GM23338 (cell line): ENCODE results near the gene GPSM1. TPM values are rescaled to one million over a fixed set of nuclear protein-coding genes. Genes with fewer than 3 reads are reported as not detected.

Experiments used
- ATAC-seq: fragments of 200-7000 bp; cut with Tn5 transposase; 3 replicates; pipeline ENCODE4 v1.9.1; 2020
- DNase-seq: peaks from one replicate; pipeline ENCODE4 v3.0.0-alpha.2; 2015; ENCODE audit warnings: low spot score
- H2AFZ ChIP-seq: fragments of 200-600 bp; sonication (generic); 2 replicates; pipeline ENCODE4 v1.8.0; 2016; ENCODE audit warnings: antibody characterized with exemption, mild to moderate bottlenecking, moderate library complexity
- H3F3A ChIP-seq: fragments of 200-600 bp; sonication (generic); replicated peaks from 2 replicates; pipeline ENCODE4 v1.8.0; 2017; ENCODE audit warnings: antibody characterized with exemption, mixed run types, low read depth
- H3K27ac ChIP-seq: fragments of 200-600 bp; sonication (generic); 2 replicates; pipeline ENCODE4 v1.6.1; 2016; ENCODE audit warnings: low read depth
- H3K27me3 ChIP-seq: fragments of 200-600 bp; sonication (generic); 2 replicates; pipeline ENCODE4 v1.8.0; 2016; ENCODE audit warnings: mild to moderate bottlenecking, mixed run types, moderate library complexity; ENCODE audit not compliant: insufficient read depth
- H3K36me3 ChIP-seq: fragments of 200-600 bp; sonication (generic); 2 replicates; pipeline ENCODE4 v1.8.0; 2016; ENCODE audit warnings: mild to moderate bottlenecking; ENCODE audit not compliant: insufficient read depth
- H3K4me1 ChIP-seq: fragments of 200-600 bp; sonication (generic); 2 replicates; pipeline ENCODE4 v1.8.0; 2016; ENCODE audit warnings: mild to moderate bottlenecking, moderate library complexity; ENCODE audit not compliant: insufficient read depth
- H3K4me2 ChIP-seq: fragments of 200-600 bp; sonication (generic); 2 replicates; pipeline ENCODE4 v1.7.1; 2017; ENCODE audit warnings: mixed run types
- H3K4me3 ChIP-seq: fragments of 200-600 bp; sonication (generic); 2 replicates; pipeline ENCODE4 v1.6.1; 2016; ENCODE audit warnings: mixed run types
- H3K79me2 ChIP-seq: fragments of 200-600 bp; sonication (generic); replicated peaks from 2 replicates; pipeline ENCODE4 v1.8.0; 2017; ENCODE audit warnings: mild to moderate bottlenecking; ENCODE audit not compliant: insufficient read depth
- H3K9me2 ChIP-seq: fragments of 200-600 bp; sonication (generic); 2 replicates; pipeline ENCODE4 v1.8.0; 2017; ENCODE audit not compliant: insufficient read depth
- H4K20me1 ChIP-seq: fragments of 200-600 bp; sonication (generic); replicated peaks from 2 replicates; pipeline ENCODE4 v1.8.0; 2017; ENCODE audit warnings: mild to moderate bottlenecking; ENCODE audit not compliant: insufficient read depth
- H3K27ac Mint-ChIP-seq: 2 replicates; pipeline ENCODE4 v1.8.0; 2020; ENCODE audit warnings: inconsistent platforms, mild to moderate bottlenecking, moderate library complexity, mixed read lengths
- H3K27me3 Mint-ChIP-seq: 3 replicates; pipeline ENCODE4 v1.8.0; 2022; ENCODE audit warnings: low read depth, mild to moderate bottlenecking, moderate library complexity, mixed read lengths, inconsistent platforms; ENCODE audit not compliant: insufficient read depth, poor library complexity
- H3K36me3 Mint-ChIP-seq: 3 replicates; pipeline ENCODE4 v1.8.0; 2021; ENCODE audit warnings: low read depth, mild to moderate bottlenecking, inconsistent platforms, moderate library complexity, mixed read lengths
- H3K4me1 Mint-ChIP-seq: 3 replicates; pipeline ENCODE4 v1.8.0; 2020; ENCODE audit warnings: mild to moderate bottlenecking, inconsistent platforms, mixed read lengths
- H3K4me3 Mint-ChIP-seq: 3 replicates; pipeline ENCODE4 v1.8.0; 2021; ENCODE audit warnings: moderate library complexity, mild to moderate bottlenecking, inconsistent platforms, mixed read lengths
- H3K9me3 Mint-ChIP-seq: 3 replicates; pipeline ENCODE4 v1.8.0; 2020; ENCODE audit warnings: moderate library complexity, mild to moderate bottlenecking, inconsistent platforms, mixed read lengths
- CREB1 ChIP-seq: fragments of 250-450 bp; sonication (Bioruptor Pico); IDR thresholded peaks from 2 replicates; pipeline ENCODE4 v1.5.0; 2020; ENCODE audit warnings: low read depth, mild to moderate bottlenecking, moderate library complexity
- ETS1 ChIP-seq: IDR thresholded peaks from 2 replicates; pipeline ENCODE4 v1.6.1; 2016; ENCODE audit warnings: antibody characterized with exemption
- EZH2 ChIP-seq: fragments of 200-600 bp; sonication (generic); IDR thresholded peaks from one replicate; pipeline ENCODE4 v1.8.0; 2017; ENCODE audit warnings: antibody characterized with exemption, mild to moderate bottlenecking, low read depth; ENCODE audit not compliant: unreplicated experiment
- EZH2phosphoT487 ChIP-seq: fragments of 200-600 bp; sonication (generic); IDR thresholded peaks from one replicate; pipeline ENCODE4 v1.8.1; 2018; ENCODE audit warnings: antibody characterized with exemption; ENCODE audit not compliant: unreplicated experiment
- JUNB ChIP-seq: IDR thresholded peaks from one replicate; pipeline ENCODE4 v1.6.1; 2016; ENCODE audit warnings: antibody characterized with exemption; ENCODE audit not compliant: unreplicated experiment
- NANOG ChIP-seq: IDR thresholded peaks from 2 replicates; pipeline ENCODE4 v1.6.1; 2016; ENCODE audit warnings: antibody characterized with exemption, borderline replicate concordance
- POLR2AphosphoS5 ChIP-seq: IDR thresholded peaks from 2 replicates; pipeline ENCODE4 v1.6.1; 2016; ENCODE audit warnings: antibody characterized with exemption, low read depth
- REST ChIP-seq: IDR thresholded peaks from one replicate; pipeline ENCODE4 v1.6.1; 2018; ENCODE audit warnings: antibody characterized with exemption; ENCODE audit not compliant: unreplicated experiment
- STAT1 ChIP-seq: IDR thresholded peaks from one replicate; pipeline ENCODE4 v1.6.1; 2016; ENCODE audit warnings: antibody characterized with exemption; ENCODE audit not compliant: unreplicated experiment
- ZNF114 ChIP-seq: fragments of 250-450 bp; sonication (Bioruptor Pico); IDR thresholded peaks from 2 replicates; pipeline ENCODE4 v1.5.0; 2020; ENCODE audit warnings: mild to moderate bottlenecking, moderate library complexity
- ZNF331 ChIP-seq: fragments of 250-450 bp; sonication (Bioruptor Pico); IDR thresholded peaks from 2 replicates; pipeline ENCODE4 v1.5.0; 2020; ENCODE audit warnings: low read depth, mild to moderate bottlenecking, moderate library complexity
- polyA plus RNA-seq: library from polyadenylated mRNA; unstranded; fragments of >200 nt; fragmentation: Nextera tagmentation; extraction: Ambion mirVana; gene quantifications from 2 replicates; pipeline ENCODE4 v1.2.1, GENCODE V29; 2016
- total RNA-seq: library from RNA; depleted of rRNA; stranded (reverse); fragments of >200 nt; shearing (Covaris generic); gene quantifications from 2 replicates; pipeline ENCODE4 v1.2.3, GENCODE V29; 2014
- TF ChIP-seq, protein P1 (sequence below), 2 experiments: fragments of 200-600 bp in 1 of 2; sonication (generic) in 1 of 2; conservative IDR thresholded peaks; 2 replicates each; pipeline versions ENCODE4 v1.5.1 to v1.6.1; 2016 to 2017; ENCODE audit warnings: antibody characterized with exemption in 2 of 2, low read depth in 2 of 2, mild to moderate bottlenecking in 2 of 2, moderate library complexity in 1 of 2
- TF ChIP-seq, protein P2 (sequence below): fragments of 250-450 bp; sonication (Bioruptor Pico); IDR thresholded peaks from 2 replicates; pipeline ENCODE4 v1.5.0; 2020; ENCODE audit warnings: mild to moderate bottlenecking, moderate library complexity

GPSM1 gene
- total and polyA plus RNA-seq, 2 experiments from 2014 or later: 4.8 to 23.2 TPM

- ATAC-seq: no peak
- H3K36me3 ChIP-seq: no peaks in the 10 kb centered on the region
- Mint-ChIP-seq H3K27me3 (peaks cover 18% of the 10 kb centered on the region), H3K4me3 (no peak overlapping the region), H3K4me1 (peaks cover 9% of the 10 kb centered on the region; the same call in 1 of the 3 replicates), H3K36me3 (no peaks in the 10 kb centered on the region), H3K27ac (no peak overlapping the region), H3K9me3 (no peaks in the 10 kb centered on the region)
- H3F3A ChIP-seq: no peaks in the 10 kb centered on the region
- TF ChIP-seq REST (no peak), POLR2AphosphoS5 (no peak), ETS1 (no peak), JUNB (no peak), EZH2phosphoT487 (no peak), CREB1 (CRISPR knock-in tag) (no peak), EZH2 (no peak), ZNF331 (no peak), STAT1 (no peak), NANOG (no peak), ZNF114 (no peak)
- TF ChIP-seq, protein P1, sequence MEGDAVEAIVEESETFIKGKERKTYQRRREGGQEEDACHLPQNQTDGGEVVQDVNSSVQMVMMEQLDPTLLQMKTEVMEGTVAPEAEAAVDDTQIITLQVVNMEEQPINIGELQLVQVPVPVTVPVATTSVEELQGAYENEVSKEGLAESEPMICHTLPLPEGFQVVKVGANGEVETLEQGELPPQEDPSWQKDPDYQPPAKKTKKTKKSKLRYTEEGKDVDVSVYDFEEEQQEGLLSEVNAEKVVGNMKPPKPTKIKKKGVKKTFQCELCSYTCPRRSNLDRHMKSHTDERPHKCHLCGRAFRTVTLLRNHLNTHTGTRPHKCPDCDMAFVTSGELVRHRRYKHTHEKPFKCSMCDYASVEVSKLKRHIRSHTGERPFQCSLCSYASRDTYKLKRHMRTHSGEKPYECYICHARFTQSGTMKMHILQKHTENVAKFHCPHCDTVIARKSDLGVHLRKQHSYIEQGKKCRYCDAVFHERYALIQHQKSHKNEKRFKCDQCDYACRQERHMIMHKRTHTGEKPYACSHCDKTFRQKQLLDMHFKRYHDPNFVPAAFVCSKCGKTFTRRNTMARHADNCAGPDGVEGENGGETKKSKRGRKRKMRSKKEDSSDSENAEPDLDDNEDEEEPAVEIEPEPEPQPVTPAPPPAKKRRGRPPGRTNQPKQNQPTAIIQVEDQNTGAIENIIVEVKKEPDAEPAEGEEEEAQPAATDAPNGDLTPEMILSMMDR (conservative IDR thresholded peaks at IDR 0.05; ENCODE audit: low read depth in 2 of 2): no peak
- TF ChIP-seq, protein P2, sequence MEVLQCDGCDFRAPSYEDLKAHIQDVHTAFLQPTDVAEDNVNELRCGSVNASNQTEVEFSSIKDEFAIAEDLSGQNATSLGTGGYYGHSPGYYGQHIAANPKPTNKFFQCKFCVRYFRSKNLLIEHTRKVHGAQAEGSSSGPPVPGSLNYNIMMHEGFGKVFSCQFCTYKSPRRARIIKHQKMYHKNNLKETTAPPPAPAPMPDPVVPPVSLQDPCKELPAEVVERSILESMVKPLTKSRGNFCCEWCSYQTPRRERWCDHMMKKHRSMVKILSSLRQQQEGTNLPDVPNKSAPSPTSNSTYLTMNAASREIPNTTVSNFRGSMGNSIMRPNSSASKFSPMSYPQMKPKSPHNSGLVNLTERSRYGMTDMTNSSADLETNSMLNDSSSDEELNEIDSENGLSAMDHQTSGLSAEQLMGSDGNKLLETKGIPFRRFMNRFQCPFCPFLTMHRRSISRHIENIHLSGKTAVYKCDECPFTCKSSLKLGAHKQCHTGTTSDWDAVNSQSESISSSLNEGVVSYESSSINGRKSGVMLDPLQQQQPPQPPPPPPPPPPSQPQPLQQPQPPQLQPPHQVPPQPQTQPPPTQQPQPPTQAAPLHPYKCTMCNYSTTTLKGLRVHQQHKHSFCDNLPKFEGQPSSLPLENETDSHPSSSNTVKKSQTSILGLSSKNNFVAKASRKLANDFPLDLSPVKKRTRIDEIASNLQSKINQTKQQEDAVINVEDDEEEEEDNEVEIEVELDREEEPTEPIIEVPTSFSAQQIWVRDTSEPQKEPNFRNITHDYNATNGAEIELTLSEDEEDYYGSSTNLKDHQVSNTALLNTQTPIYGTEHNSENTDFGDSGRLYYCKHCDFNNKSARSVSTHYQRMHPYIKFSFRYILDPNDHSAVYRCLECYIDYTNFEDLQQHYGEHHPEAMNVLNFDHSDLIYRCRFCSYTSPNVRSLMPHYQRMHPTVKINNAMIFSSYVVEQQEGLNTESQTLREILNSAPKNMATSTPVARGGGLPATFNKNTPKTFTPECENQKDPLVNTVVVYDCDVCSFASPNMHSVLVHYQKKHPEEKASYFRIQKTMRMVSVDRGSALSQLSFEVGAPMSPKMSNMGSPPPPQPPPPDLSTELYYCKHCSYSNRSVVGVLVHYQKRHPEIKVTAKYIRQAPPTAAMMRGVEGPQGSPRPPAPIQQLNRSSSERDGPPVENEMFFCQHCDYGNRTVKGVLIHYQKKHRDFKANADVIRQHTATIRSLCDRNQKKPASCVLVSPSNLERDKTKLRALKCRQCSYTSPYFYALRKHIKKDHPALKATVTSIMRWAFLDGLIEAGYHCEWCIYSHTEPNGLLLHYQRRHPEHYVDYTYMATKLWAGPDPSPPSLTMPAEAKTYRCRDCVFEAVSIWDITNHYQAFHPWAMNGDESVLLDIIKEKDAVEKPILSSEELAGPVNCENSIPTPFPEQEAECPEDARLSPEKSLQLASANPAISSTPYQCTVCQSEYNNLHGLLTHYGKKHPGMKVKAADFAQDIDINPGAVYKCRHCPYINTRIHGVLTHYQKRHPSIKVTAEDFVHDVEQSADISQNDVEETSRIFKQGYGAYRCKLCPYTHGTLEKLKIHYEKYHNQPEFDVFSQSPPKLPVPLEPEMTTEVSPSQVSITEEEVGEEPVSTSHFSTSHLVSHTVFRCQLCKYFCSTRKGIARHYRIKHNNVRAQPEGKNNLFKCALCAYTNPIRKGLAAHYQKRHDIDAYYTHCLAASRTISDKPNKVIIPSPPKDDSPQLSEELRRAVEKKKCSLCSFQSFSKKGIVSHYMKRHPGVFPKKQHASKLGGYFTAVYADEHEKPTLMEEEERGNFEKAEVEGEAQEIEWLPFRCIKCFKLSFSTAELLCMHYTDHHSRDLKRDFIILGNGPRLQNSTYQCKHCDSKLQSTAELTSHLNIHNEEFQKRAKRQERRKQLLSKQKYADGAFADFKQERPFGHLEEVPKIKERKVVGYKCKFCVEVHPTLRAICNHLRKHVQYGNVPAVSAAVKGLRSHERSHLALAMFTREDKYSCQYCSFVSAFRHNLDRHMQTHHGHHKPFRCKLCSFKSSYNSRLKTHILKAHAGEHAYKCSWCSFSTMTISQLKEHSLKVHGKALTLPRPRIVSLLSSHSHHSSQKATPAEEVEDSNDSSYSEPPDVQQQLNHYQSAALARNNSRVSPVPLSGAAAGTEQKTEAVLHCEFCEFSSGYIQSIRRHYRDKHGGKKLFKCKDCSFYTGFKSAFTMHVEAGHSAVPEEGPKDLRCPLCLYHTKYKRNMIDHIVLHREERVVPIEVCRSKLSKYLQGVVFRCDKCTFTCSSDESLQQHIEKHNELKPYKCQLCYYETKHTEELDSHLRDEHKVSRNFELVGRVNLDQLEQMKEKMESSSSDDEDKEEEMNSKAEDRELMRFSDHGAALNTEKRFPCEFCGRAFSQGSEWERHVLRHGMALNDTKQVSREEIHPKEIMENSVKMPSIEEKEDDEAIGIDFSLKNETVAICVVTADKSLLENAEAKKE (CRISPR knock-in tag): no peak
- H3K79me2 ChIP-seq: no peaks in the 10 kb centered on the region
- no peaks in the 10 kb centered on the region for H3K27me3 ChIP-seq
- no peaks in the 10 kb centered on the region for H3K9me2 ChIP-seq
- H3K4me1 ChIP-seq: no peaks in the 10 kb centered on the region; the same call in 1 of the 2 replicates
- H3K4me3 ChIP-seq: no peak overlapping the region
- no peak for DNase-seq
- H2AFZ ChIP-seq: no peak overlapping the region
- H4K20me1 ChIP-seq: no peaks in the 10 kb centered on the region
- H3K27ac ChIP-seq: no peak overlapping the region
- H3K4me2 ChIP-seq: no peak overlapping the region
These were observed 38.5 kb downstream of the GPSM1 start for GRCh38 chr9:136365775-136366222.
